Esophagus squamous epithelium (tissue), 4 donors: ENCODE data around the gene KRTAP19-6.

Experiments
- CTCF ChIP-seq, 6 experiments: fragments of 450-650 bp in 4 of 6; fragments of 200-600 bp in 2 of 6; sonication (generic) in 2 of 6; IDR thresholded peaks; one replicate each; pipeline ENCODE4 v1.5.1; 2016 to 2019; ENCODE audit warnings: antibody characterized with exemption in 6 of 6, mild to moderate bottlenecking in 4 of 6, moderate library complexity in 4 of 6
- POLR2A ChIP-seq, 4 donors: fragments of 450-650 bp; IDR thresholded peaks; one replicate each; pipeline ENCODE4 v1.6.1; 2017; ENCODE audit warnings: antibody characterized with exemption in 4 of 4, mild to moderate bottlenecking in 4 of 4, moderate library complexity in 3 of 4

GRCh38 chr21:30541764-30542163 lies at the start of gene KRTAP19-6:
- TF ChIP-seq CTCF (IDR thresholded peaks at IDR 0.05) (no peak), POLR2A (IDR thresholded peaks at IDR 0.05) (no peak)
